ENCODE data around the gene RBM15B. TPM values are rescaled to one million over a fixed set of nuclear protein-coding genes. Genes with fewer than 3 reads are reported as not detected.

RBM15B gene
- total and polyA plus RNA-seq, 9 of the 15 experiments (the other 6 are each of a cell fraction or from before 2014, with no cell fraction given) = 1.8 to 21.0 (median 10.5) TPM

GRCh38 chr3:51384726-51385473 lies 6.2 kb upstream of the RBM15B start, which contains the start of gene MANF (continued):
- TF ChIP-seq, protein P1, sequence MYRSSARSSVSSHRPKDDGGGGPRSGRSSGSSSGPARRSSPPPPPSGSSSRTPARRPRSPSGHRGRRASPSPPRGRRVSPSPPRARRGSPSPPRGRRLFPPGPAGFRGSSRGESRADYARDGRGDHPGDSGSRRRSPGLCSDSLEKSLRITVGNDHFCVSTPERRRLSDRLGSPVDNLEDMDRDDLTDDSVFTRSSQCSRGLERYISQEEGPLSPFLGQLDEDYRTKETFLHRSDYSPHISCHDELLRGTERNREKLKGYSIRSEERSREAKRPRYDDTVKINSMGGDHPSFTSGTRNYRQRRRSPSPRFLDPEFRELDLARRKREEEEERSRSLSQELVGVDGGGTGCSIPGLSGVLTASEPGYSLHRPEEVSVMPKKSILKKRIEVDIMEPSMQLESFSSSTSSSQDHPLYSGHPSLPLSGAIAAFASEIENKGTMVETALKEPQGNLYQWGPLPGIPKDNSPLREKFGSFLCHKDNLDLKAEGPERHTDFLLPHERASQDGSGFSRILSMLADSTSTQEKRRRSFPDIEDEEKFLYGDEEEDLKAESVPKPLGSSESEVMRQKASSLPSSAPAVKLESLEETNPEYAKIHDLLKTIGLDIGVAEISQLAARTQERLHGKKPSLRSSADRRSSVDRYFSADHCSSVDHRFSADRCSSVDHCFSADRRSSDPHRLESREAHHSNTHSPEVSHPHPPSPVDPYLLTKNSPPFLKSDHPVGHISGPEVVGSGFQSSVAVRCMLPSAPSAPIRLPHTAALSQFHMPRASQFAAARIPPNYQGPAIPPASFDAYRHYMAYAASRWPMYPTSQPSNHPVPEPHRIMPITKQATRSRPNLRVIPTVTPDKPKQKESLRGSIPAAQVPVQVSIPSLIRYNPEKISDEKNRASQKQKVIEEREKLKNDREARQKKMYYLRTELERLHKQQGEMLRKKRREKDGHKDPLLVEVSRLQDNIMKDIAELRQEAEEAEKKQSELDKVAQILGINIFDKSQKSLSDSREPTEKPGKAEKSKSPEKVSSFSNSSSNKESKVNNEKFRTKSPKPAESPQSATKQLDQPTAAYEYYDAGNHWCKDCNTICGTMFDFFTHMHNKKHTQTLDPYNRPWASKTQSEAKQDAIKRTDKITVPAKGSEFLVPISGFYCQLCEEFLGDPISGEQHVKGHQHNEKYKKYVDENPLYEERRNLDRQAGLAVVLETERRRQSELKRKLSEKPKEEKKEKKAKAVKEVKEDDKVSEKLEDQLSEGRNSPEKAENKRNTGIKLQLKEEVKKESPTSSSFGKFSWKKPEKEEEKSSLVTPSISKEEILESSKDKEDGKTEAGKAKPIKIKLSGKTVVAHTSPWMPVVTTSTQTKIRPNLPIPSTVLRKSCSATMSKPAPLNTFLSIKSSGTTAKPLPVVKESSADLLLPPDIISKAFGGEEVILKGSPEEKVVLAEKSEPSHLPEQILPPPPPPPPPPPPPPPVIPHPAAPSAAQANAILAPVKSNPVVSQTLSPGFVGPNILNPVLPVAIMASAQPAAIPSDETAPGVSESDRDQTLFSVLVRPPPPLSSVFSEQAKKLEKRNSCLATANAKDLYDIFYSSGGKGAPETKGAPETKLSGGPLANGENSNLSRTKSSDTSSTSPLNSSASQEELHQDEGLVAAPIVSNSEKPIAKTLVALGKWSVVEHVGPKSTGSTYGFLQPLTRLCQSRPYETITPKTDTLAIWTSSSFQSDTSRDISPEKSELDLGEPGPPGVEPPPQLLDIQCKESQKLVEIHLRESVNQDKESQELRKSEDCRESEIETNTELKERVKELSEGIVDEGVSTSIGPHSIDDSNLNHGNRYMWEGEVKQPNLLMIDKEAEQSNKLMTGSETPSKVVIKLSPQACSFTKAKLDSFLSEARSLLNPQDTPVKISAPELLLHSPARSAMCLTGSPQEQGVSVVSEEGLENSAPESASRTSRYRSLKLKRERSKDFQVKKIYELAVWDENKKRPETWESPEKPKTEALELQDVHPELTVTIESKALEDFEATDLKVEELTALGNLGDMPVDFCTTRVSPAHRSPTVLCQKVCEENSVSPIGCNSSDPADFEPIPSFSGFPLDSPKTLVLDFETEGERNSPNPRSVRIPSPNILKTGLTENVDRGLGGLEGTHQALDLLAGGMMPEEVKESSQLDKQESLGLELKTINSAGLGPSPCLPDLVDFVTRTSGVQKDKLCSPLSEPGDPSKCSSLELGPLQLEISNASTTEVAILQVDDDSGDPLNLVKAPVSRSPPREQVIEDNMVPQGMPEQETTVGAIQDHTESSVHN (IDR thresholded peaks at IDR 0.05; ENCODE audit: borderline replicate concordance in 1 of 2, low read depth in 1 of 2) = no peak
- TF ChIP-seq, protein P2, sequence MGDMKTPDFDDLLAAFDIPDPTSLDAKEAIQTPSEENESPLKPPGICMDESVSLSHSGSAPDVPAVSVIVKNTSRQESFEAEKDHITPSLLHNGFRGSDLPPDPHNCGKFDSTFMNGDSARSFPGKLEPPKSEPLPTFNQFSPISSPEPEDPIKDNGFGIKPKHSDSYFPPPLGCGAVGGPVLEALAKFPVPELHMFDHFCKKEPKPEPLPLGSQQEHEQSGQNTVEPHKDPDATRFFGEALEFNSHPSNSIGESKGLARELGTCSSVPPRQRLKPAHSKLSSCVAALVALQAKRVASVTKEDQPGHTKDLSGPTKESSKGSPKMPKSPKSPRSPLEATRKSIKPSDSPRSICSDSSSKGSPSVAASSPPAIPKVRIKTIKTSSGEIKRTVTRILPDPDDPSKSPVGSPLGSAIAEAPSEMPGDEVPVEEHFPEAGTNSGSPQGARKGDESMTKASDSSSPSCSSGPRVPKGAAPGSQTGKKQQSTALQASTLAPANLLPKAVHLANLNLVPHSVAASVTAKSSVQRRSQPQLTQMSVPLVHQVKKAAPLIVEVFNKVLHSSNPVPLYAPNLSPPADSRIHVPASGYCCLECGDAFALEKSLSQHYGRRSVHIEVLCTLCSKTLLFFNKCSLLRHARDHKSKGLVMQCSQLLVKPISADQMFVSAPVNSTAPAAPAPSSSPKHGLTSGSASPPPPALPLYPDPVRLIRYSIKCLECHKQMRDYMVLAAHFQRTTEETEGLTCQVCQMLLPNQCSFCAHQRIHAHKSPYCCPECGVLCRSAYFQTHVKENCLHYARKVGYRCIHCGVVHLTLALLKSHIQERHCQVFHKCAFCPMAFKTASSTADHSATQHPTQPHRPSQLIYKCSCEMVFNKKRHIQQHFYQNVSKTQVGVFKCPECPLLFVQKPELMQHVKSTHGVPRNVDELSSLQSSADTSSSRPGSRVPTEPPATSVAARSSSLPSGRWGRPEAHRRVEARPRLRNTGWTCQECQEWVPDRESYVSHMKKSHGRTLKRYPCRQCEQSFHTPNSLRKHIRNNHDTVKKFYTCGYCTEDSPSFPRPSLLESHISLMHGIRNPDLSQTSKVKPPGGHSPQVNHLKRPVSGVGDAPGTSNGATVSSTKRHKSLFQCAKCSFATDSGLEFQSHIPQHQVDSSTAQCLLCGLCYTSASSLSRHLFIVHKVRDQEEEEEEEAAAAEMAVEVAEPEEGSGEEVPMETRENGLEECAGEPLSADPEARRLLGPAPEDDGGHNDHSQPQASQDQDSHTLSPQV (IDR thresholded peaks at IDR 0.05) = no peak
- TF ChIP-seq BRD9 (IDR thresholded peaks at IDR 0.05; ENCODE audit: low read depth, partially characterized antibody) (peak; percentile 36), ZNF347 (CRISPR knock-in tag; IDR thresholded peaks at IDR 0.05; ENCODE audit: low read depth) (no peak), PHB2 (IDR thresholded peaks at IDR 0.05; ENCODE audit: low read depth) (no peak), ZNF551 (CRISPR knock-in tag; IDR thresholded peaks at IDR 0.05) (no peak), ESRRA (IDR thresholded peaks at IDR 0.05; ENCODE audit: borderline replicate concordance, low read depth) (peak; percentile 74), PHF8 (IDR thresholded peaks at IDR 0.05; ENCODE audit: borderline replicate concordance, low read length) (peak; percentile 91; the same call in 1 of the 2 replicates), SIRT6 (IDR thresholded peaks at IDR 0.05; ENCODE audit: low read depth, low read length) (no peak), RAD21 (CRISPR knock-in tag; conservative IDR thresholded peaks at IDR 0.05 in 1 of 2, IDR thresholded peaks at IDR 0.05 in 1 of 2) (no peak), ZNF668 (CRISPR knock-in tag; IDR thresholded peaks at IDR 0.05) (no peak)
- TF ChIP-seq, protein P3, sequence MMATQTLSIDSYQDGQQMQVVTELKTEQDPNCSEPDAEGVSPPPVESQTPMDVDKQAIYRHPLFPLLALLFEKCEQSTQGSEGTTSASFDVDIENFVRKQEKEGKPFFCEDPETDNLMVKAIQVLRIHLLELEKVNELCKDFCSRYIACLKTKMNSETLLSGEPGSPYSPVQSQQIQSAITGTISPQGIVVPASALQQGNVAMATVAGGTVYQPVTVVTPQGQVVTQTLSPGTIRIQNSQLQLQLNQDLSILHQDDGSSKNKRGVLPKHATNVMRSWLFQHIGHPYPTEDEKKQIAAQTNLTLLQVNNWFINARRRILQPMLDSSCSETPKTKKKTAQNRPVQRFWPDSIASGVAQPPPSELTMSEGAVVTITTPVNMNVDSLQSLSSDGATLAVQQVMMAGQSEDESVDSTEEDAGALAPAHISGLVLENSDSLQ (IDR thresholded peaks at IDR 0.05) = peak; percentile 72

All from K562 (cell line).